Measurements from ENCODE around the gene SHE. TPM values are rescaled to one million over a fixed set of nuclear protein-coding genes. Genes with fewer than 3 reads are reported as not detected.

SHE gene
- total and polyA plus RNA-seq, 2 donors (not counting 3 experiments of a cell fraction or from before 2014, with no cell fraction given) = 30.1 to 52.7 TPM

DNA sequence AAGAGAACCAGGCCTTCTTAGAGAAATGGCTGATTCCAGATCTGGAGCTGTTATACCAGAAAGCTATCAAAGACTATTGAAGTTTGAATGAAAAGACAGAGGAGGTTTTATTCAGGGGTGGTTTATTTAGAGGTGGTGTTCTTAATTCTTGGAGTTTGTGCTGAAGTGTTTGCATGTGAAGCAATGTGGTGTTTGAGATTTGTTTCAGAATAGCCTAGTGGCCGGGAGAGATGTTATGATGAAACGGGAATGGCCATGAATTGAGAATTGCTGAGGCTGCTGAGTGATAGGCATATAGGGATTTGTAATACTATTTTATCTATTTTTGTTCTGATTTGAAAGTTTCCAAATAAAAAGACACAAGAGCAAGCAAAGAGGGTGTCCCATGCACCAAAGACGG, 10.5 kb upstream of the SHE start:
- DNase-seq (ENCODE audit: low read depth, low spot score) (no peak), FAIRE-seq (no peak)
- Histone ChIP-seq H3K9me1 (replicated peaks; ENCODE audit: control insufficient read depth, extremely low read depth, insufficient read depth, low read length) (no peaks in the 10 kb centered on the region), H3K27me3 (ENCODE audit: control insufficient read depth in 2 of 2, insufficient read depth in 2 of 2, low read length in 2 of 2) (no peaks in the 10 kb centered on the region), H3K36me3 (ENCODE audit: control insufficient read depth in 2 of 2, extremely low read depth in 1 of 2, insufficient read depth in 2 of 2, low read length in 2 of 2) (no peaks in the 10 kb centered on the region), H3K4me2 (ENCODE audit: insufficient read depth, low read length) (no peak overlapping the region), H3K9me3 (replicated peaks; ENCODE audit: control insufficient read depth, insufficient read depth, low read length) (no peaks in the 10 kb centered on the region), H3K9ac (replicated peaks; ENCODE audit: extremely low read depth, insufficient read depth, low read length) (no peak overlapping the region), H3K4me1 (ENCODE audit: control insufficient read depth, extremely low read depth, insufficient read depth, low read length) (no peaks in the 10 kb centered on the region), H3K79me2 (ENCODE audit: control insufficient read depth, insufficient read depth, low read length) (no peaks in the 10 kb centered on the region), H3K4me3 (replicated peaks in 1 of 3; ENCODE audit: insufficient read depth in 1 of 3, low read depth in 1 of 3, low read length in 3 of 3) (no peak overlapping the region), H2AFZ (ENCODE audit: low read depth, low read length) (no peak overlapping the region), H3K27ac (ENCODE audit: insufficient read depth, low read depth, low read length) (no peak overlapping the region), H4K20me1 (replicated peaks; ENCODE audit: control insufficient read depth, extremely low read depth, insufficient read depth, low read length) (no peaks in the 10 kb centered on the region)
- TF ChIP-seq GATA2 (IDR thresholded peaks at IDR 0.05; ENCODE audit: insufficient read depth, insufficient read length, low read depth, low read length) = no peak
- TF ChIP-seq JUN (IDR thresholded peaks at IDR 0.05; ENCODE audit: borderline replicate concordance, insufficient read depth, insufficient read length, low read depth) = no peak
- TF ChIP-seq, protein P1, sequence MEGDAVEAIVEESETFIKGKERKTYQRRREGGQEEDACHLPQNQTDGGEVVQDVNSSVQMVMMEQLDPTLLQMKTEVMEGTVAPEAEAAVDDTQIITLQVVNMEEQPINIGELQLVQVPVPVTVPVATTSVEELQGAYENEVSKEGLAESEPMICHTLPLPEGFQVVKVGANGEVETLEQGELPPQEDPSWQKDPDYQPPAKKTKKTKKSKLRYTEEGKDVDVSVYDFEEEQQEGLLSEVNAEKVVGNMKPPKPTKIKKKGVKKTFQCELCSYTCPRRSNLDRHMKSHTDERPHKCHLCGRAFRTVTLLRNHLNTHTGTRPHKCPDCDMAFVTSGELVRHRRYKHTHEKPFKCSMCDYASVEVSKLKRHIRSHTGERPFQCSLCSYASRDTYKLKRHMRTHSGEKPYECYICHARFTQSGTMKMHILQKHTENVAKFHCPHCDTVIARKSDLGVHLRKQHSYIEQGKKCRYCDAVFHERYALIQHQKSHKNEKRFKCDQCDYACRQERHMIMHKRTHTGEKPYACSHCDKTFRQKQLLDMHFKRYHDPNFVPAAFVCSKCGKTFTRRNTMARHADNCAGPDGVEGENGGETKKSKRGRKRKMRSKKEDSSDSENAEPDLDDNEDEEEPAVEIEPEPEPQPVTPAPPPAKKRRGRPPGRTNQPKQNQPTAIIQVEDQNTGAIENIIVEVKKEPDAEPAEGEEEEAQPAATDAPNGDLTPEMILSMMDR (IDR thresholded peaks at IDR 0.05; ENCODE audit: extremely low read depth in 1 of 2, insufficient read depth in 1 of 2, low read depth in 1 of 2, low read length in 2 of 2) = no peak
- TF ChIP-seq MYC (IDR thresholded peaks at IDR 0.05; ENCODE audit: low read depth, low read length) = no peak
- no peak for TF ChIP-seq FOS (IDR thresholded peaks at IDR 0.05; ENCODE audit: borderline replicate concordance, insufficient read depth, low read length)
- TF ChIP-seq POLR2AphosphoS5 (IDR thresholded peaks at IDR 0.05; ENCODE audit: insufficient read depth, low read depth, low read length) = no peak
- TF ChIP-seq EZH2 (IDR thresholded peaks at IDR 0.05; ENCODE audit: borderline replicate concordance, low read depth, low read length, severe bottlenecking) = no peak
- TF ChIP-seq, protein P2, sequence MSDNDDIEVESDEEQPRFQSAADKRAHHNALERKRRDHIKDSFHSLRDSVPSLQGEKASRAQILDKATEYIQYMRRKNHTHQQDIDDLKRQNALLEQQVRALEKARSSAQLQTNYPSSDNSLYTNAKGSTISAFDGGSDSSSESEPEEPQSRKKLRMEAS (IDR thresholded peaks at IDR 0.05; ENCODE audit: insufficient read depth, insufficient read length) = no peak
- TF ChIP-seq POLR2A (IDR thresholded peaks at IDR 0.05; ENCODE audit: low read depth, low read length) = no peak
- CTCF ChIA-PET = interaction anchor here (1.2 to 2.3 kb wide), 2 partner anchors 33 to 34 kb away, joined by 4 to 10 read pairs; no protein-coding TSS in a partner anchor
- no TSS peak for BruUV-seq (replicated peaks)
- intact Hi-C loops (cut with micrococcal nuclease) = no loop called here
- POLR2A ChIA-PET = no interaction called here
- dilution Hi-C loops (cut with MboI; ENCODE audit: extremely low pct_ligation_motif_present, low sequenced_read_pairs) = no loop called here
